Activated CD8-positive, alpha-beta memory T cell treated with anti-CD3 and anti-CD28 coated beads, Interleukin-2, amount 50 U/mL, for 1 hour (primary cell): ENCODE data around the gene DAB2IP.

Source experiments
- DNase-seq: peaks from one replicate; pipeline ENCODE4 v3.0.0-alpha.2; 2020; ENCODE audit errors: extremely low read depth

DAB2IP gene

DNA sequence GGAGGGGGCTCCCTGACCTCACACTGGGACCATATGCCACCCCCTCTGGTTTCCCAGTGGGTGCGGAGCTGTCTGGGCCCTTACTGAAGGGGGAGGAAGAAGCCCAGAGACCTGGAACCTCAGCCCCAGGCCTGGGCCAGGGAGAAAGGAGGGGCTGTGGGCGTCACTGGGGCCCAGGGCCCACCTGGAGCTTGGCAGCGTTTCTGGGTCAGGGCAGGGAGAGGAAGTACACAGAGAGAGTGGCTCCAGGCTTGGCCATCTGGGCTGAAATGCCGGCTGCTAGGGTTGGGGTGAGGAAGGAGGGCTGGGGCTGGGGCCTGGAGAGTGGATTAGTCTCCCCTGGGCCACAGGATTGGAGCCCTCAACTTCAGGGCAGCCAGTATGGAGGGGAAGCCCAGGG lies 6.4 kb upstream of the DAB2IP start:
- no peak for DNase-seq

DNA sequence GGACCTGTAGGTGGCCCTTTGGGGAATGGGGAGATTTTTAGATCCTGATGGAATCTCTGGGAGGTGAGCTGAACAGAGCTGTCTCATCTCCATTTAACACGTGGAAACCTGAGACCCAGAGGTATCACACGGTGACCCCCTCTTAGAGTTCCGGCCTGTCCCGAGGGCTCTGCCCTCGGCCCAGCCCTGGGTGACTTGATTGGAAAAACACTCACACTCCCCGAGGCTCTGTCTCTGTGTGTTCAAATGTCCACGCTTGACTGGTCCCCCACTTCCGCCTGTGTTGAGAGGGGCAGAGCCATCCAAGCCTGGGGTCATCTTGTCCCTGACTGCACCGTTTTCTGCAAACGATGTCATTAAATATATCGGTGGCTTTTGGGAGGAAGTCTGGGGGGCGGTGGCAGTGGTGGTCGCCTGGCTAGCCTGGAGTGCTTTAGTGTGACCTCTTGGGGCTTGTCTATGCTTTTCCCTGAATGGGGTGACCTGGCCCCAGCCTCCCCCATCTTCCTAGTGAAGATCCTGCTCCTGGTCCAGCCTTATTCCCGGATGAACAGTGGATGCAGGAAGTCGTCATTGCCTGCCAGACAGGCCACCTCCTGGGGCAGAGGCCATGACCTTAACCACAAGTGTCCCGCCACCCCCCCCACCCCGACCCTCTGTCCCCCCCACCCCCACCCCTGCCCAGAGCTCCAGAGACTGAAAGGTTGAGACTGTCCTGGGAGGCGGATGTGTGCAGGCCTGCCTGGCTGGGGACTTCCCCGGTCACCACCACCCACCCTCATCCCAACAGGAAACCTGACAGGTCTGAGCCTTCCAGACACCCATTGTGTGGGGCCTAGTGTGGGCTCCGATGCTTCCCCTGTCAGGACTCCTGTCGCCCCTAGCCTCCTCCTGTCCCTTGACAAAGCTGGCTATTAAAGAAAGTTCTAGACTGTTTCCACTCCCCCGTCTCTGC lies 5.3 kb upstream of the DAB2IP start:
- no peak for DNase-seq

DNA sequence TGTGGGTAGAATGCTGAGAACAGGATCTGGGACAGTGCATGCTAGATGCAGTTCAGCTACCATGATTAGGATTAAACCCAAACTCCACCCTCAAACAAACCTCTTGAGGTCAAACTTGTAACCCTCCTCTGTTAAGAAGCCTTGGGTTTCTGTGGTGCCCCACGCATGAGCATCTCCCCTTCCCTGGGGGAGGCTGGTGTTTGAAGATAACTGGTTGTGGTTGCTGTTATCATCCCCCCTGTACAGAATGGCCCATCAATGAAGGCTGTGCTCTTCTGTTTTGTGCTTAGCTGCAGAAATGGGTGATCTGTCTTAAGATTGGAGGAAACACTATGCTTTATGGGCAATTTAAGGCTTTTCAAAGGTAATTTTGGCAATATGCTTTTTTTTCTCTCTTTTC lies 4.4 kb upstream of the DAB2IP start:
- no peak for DNase-seq

DNA sequence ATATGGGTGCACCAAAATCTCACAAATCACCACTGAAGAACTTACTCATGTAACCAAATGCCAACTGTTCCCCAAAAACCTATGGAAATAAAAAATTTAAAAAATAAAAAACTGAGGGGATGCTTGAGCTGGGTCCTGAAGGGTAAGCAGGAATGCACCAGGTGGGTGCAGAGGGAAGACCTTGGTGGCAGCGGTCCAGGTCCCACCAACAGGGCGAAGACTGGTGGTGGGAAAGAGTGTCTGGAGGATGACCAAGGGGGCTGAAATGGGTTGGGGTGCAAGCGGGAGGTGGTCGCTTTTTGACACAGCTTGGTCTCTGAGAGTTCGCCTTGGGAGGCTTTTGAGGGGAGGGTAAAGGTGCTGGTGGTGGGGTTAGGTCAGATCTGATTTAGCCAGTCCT lies 3.3 kb upstream of the DAB2IP start:
- no peak for DNase-seq

DNA sequence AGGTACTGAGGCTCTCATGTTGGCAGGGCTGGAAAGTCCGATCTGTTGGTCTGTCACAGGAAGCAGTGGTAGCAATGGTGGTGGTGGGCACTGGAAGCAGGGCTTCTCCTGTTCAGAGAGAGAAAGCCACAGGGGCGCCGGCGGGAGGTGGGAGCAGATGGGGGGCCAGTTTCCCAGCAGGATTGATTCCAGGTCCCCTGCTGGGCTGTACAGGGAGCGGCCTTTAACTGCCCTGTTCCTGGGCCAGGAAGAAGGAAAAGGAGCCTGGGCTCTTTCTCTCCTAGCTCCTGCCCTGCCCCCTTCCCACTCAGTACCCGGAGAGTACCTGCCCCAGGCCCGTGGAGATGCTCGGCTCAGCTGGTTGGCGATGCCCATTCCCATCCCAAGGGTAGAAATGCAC lies 2.6 kb upstream of the DAB2IP start:
- DNase-seq, result no peak

DNA sequence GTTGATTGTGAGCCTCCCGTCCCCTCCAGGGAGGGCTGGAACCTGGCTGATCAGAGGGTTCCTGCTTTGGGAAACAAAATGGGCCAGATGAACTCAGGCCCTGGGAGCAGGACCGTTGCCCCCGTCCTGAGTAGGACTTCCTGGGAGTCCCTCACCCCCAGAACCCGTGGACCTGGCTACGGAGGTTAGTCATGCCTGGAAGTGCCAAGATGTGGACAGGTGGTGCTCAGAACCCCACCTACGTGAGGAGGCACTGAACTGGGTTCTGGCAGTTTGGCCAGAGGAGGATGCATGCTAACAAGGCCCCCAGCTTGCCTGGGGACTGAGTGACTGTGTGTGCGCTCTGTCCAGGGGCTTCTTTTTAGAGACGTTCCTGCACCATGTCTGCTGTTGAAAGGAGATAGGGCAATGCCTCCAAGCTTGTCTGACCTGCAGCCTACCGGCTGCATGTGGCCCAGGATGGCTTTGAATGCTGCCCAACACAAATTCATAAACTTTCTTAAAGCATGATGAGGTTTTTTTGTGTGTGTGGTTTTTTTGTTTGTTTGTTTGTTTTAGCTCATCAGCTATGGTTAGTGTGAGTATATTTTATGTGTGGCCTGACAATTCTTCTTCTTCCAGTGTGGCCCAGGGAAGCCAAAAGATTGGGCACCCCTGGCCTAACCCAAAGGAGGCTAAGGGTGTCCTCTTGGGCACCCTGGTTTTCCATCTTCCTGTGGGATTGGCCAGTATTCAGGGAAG lies 1.8 kb upstream of the DAB2IP start:
- DNase-seq, result no peak

DNA sequence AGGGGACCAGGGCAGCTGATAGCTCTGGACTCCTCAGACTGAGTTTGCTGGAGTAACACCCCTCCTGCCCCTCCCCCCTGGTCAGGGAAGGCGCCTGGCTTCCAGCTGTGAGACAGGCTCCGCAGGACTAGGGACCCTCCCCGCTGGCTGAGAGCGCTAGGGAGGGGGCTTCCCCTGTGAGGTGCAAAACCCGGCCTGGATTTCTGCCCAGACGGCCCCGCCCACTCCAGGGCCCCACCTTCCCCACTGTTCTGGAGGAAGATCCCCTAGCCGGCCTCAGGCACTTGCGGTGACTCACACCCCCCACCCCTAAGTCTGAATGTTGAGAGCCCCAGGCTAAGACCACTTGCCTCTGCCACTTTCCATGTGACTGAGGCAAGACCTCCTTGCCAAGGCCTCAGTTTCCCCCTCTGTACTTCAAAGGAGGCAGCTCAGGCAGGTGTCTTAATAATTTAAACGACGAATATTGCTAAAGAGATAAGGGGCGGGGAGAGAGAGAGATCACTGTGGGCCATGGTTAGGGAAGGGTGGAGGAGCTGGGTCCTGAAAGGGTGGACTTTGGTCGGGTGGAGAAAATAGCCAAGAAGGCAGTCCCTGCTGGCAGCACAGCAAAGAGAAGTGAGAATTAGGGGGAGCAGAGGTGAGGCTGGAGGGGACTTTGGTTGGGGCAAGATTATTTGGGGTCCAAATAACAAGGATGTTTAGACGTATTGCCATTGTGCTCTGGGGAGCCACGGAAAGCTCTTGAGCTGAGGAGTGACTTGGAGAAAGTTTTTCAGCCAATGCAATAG lies 1.0 kb upstream of the DAB2IP start:
- DNase-seq, result no peak

DNA sequence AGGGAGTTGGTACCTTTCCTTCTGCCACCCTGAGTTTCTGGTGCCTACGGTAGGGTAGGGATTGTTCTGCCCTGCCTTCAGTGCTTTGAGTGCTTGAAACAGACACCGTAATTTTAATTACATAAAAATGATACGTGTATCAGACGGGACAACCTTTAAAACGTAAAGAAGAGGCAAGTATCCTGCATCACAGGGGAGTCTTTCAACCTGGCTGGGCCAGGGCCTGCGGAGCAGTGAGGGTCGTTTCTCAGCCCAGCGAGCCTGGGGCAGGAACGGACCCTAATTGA lies 483 bp upstream of the DAB2IP start:
- no peak for DNase-seq

DNA sequence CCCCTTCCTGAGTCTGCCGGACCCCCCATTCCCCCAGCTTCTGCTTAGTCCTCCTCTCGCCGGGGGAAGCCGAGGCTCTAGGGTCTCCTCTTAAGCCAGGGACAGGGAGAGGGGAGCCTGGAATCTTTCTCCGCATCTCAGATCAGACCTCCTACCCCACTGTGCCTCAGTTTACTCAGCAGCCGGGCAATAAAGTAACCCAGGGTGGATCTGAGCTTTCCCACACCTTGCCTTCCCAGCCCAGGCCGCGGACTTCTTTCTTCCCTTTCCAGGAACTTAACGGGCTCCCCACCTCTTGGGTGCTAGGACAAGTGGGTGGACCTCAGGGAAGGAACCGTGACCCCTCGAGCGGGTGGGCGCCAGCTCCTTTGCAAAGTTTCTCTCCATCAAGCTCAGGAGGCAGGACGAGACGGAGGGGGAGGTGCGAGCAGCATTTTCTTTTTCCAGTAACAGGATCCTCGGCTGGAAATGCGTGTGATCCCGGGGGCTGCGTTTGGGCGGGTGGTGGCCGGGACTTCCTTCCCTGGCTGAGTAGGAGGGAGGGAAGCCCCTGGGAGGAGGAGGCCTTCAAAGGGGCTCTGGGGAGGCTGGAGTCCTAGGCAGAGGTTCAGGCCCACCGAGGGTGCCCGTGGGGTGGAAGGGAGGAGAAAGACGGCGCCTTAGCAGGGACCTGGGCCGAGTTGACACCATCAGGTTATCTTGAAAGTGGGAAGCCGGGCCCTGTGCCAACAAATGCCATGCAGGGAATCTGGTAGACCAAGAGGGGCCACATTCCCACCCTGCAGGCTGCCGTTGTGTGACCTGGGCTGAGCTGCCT lies 795 bp downstream of the DAB2IP start:
- DNase-seq, result no peak

DNA sequence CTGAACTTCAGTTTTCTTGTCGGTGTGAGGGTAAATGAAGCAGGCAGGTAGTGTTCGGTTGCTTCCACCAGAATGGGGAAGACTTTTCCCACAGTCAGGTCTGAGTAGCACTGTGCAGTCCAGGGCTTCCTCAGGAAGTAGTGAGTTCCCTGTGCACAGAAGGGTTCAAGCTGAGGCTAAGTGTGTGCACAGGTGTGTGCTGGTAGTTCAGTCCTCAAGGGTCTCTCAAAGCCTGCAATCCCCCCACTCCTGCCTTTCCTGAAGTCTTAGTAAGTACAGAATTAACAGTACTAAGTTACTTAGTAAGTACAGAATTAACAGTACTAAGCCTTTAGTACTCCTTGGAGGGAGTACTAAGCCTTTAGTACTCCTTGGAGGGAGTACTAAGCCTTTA lies 1.4 kb downstream of the DAB2IP start:
- no peak for DNase-seq

DNA sequence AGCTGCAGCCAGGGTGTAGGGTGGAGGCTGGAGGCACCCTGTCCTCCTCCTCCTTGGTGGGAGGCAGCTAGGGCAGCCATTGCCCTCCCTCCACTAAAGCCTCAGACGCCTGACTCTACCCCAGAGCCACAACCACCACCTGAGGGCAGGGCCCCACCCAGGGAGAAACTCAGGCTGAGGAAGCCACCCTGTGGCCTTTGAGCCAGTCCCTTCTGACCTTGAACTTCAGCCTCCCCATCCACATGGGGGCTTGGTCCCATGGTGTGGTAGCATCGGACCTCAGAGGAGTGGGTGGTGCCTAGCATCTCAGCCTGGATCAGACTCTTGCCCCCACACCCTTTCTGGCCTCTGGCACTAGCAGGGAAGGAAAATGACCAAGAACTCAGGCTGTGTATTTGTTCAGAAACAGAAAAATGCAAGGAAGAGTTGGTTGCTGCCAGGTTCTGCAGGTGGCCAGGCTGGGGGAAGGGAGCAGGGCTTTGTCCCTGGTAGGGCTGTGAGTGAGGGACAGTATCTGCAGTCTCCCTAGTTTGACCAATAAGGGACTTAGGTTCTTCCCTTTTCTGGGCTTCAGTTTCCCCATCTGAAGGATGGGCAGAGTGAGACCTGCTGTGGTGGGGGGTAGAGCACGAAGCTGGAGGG lies 3.2 kb downstream of the DAB2IP start:
- DNase-seq, result no peak

DNA sequence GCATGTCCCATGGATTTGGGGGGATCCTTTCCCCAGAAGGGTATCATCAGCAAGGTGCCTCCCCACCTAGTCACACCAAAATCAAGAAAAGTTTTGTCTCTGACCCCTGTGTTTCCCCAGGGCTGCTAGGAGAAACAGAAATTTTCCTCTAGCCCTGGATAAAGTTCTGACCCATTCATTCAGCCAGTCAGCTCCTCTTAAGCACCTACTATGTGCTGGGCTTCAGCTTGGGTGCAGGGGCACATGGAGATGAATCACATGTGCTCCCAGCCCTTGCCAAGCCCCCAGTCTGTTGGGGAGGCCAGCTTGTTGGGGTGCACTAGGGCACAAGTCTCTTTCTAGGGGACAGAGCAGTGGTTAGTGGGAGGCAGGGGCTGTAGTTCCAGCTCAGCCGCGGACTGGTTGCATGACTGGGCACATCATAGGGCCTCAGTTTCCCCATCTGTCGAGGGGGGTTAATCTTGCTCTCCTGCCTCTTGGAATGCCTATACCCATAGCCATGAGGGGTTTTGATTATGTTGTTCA lies 3.9 kb downstream of the DAB2IP start:
- DNase-seq, result no peak

DNA sequence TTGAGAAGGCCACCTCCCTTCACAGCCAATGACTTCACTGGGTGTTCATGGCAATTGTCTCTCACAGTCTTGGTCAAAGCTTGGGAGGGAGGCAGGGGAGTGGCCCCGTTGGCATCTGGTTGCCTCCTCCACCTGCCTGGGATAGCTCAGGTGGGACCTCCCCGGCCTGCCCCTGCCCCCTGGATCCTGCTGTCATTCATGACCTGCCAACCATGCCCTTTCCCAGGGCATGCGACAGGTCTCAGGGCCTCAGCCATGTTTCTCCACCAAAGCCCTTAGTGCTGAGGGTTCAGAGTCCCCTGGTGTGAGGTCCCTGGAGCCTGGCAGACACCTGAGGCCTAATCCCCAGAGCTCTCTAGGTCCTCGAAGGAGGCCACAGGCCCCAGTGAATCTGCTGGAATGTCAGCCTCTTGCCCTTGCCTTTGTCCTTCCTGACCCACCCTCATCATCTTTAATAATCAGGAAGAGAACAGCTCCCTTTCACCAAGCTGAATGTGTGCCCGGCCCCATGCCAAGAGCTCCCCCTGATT lies 5.6 kb downstream of the DAB2IP start:
- DNase-seq, result no peak

DNA sequence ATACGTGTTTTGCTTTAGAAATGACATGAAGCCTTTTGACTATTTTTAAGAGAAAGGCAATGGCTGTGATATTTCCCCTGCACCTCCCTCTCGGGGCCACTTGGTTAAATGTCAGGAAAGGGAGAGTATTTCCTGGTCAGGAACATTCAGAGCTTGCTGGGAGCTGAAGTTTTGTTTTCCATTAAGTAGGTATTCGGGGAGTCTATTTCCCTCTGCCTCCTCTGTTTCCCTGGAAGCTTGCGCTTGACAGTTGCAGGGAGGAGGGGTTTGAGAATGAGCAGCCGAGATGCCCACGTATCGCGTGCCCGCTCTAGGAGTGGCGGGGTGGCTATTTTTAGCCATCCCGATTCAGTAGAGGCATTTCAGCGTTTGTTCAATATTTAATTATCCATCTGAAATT lies 6.7 kb downstream of the DAB2IP start:
- DNase-seq, result no peak

DNA sequence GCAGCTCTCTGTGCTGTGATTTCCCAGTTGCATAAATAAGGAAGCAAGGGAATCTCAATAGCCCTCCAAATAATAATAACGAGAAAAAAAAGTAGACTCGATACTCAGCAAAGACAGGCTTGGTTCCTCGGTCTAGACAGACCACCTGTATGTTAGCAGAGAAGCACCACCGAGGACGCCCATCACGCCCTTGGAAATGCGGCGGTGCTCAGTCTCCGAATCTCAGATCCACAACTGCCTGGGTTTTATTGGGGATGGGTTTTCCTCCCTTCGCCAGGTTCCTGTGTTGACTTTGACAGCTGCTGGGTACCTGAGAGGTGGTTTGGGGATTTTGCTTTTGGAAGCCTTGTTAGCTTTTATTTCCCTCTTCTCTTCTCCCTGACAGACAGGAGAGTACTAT lies 7.2 kb downstream of the DAB2IP start:
- no peak for DNase-seq

DNA sequence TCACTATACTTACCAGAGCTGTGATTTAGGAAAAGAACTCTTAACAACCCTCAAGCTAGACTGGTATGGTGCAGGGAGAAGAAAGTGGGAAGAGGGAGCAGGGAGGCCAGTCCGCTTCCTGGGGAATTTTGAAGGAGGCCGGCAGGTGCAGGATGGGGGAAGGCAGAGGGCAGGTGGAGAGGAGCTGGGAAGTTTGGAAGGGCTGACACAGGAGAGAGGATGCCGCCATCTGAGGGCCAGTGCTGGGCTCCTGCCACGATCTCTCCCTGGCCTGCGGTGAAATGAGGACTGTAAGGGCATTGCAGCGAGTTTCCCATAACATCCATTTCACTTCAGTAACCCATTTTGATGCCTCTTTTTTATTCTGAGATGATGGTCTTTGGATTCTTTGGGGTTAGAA lies 8.9 kb downstream of the DAB2IP start:
- DNase-seq, result no peak

DNA sequence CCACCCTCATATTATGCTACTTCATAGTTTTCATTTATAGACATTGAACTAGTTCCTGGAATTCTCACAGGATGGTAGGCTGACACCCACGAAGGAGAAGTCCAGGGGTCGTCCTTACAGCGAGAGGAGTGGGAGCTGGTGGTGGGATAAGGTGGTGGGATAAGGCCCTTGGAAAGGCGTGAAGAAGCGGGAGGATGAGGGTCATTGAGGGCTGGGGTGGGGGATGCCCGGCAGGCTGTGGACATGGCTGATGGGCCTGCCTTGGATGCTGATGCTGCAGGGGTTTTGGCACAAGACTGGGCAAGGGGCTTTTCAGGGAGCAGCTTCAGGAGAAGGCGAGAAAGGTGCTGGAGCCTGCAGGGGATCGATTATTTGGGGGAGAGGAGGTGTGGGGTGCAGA lies 9.4 kb downstream of the DAB2IP start:
- DNase-seq, result no peak

DNA sequence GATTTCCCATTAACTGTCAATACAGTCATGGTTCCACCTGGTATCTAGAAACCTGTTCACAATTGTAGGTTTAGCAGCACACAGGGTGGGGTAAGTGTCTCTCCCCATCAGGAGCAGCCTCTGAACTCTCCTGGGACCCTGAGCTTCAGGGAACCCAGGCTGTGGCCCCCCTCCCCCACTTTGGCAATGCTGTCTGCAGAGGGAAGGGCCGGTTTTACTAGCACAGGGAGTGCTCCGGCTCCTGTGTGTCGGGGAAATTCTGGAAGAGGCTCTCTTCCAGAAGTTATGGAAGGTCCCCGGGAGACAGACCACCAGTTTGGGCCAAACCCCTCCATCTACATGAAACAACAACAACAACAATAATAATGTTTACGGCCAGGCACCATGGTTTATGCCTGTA lies 9.9 kb downstream of the DAB2IP start:
- DNase-seq, result no peak

DNA sequence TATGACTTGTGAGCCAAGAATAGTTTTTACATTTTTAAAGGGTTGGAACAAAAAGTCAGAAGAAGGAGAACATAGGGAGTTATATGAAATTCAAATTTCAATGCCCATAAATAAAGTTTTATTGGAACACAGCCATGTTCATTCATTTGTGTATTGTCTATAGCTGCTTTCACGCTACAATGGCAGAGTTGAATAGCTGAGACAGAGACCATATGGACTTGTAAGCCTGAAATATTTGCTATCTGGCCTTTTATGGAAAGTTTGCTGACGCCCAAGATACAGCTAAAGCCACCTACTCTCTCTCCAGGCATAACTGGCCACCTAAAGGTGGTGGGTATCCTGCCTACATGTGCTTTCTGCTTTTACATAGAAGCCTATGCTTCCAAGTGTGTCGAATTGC lies 10.9 kb downstream of the DAB2IP start:
- DNase-seq, result no peak

DNA sequence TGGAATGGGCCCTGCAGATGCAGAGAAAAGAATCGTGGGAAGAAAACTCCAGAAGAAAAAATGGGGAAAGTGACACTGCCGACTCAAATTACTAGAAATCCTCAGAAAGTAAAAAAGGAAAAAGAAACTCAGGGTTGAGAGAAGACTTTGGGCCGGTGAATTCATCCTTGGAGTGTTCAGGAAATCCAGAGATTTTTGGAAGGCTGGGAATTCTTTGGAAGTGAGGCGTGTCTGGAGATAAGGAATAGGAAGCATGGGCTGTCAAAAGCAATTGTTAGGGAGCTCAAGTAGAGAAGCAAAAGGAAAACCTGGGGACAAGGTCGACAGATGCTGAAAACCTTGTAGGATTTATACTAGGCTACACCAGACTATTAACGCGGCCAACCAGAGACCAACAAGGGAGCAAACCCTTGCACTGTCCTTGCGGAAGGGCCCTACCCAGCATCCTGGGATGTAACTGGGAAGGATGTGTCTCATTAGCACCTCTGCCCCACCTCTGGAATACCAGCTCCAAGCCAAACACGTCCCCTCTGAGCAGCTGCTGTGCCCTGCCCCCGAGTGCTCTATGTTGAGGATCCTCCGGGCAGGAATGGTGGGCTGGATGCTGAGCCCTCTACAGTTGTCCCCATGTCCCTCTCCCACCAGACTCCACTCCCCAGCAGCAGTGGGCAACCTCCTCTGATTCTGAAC lies 11.6 kb downstream of the DAB2IP start:
- no peak for DNase-seq
